Measurements from ENCODE around the gene CXCL6. TPM values are rescaled to one million over a fixed set of nuclear protein-coding genes. Genes with fewer than 3 reads are reported as not detected.

CXCL6 gene
- total RNA-seq, 2 donors from 2014 or later = not detected

GRCh38 chr4:73864961-73865360 is 28.5 kb downstream of the CXCL6 start:
- Mint-ChIP-seq H3K27me3 (ENCODE audit: low read depth) (peaks cover 18% of the 10 kb centered on the region), H3K4me3 (no peak overlapping the region), H3K27ac (no peak overlapping the region), H3K36me3 (ENCODE audit: insufficient read depth in 2 of 2) (no peaks in the 10 kb centered on the region), H3K4me1 (ENCODE audit: low read depth) (no peaks in the 10 kb centered on the region), H3K9me3 (no peaks in the 10 kb centered on the region)
- ATAC-seq (replicated peaks in 1 of 2) = no peak
- no peak for DNase-seq

- Mint-ChIP-seq H3K27me3 (ENCODE audit: low read depth) (peaks cover 20% of the 10 kb centered on the region), H3K9me3 (no peaks in the 10 kb centered on the region), H3K4me1 (ENCODE audit: low read depth) (no peaks in the 10 kb centered on the region), H3K36me3 (ENCODE audit: insufficient read depth in 2 of 2) (no peaks in the 10 kb centered on the region), H3K27ac (no peak overlapping the region), H3K4me3 (no peak overlapping the region)
- ATAC-seq (replicated peaks in 1 of 2) = no peak
- DNase-seq = no peak
Observed at GRCh38 chr4:73865431-73866096, 29.1 kb downstream of the CXCL6 start.

- Mint-ChIP-seq H3K4me3 (no peak overlapping the region), H3K27me3 (ENCODE audit: low read depth) (peaks cover 20% of the 10 kb centered on the region), H3K4me1 (ENCODE audit: low read depth) (no peaks in the 10 kb centered on the region), H3K27ac (no peak overlapping the region), H3K9me3 (no peaks in the 10 kb centered on the region), H3K36me3 (ENCODE audit: insufficient read depth in 2 of 2) (no peaks in the 10 kb centered on the region)
- DNase-seq (no peak), ATAC-seq (replicated peaks in 1 of 2) (no peak)
Observed at GRCh38 chr4:73866246-73866645, 29.8 kb downstream of the CXCL6 start.

- H3K27me3 Mint-ChIP-seq (ENCODE audit: low read depth) = peaks cover 20% of the 10 kb centered on the region
- ATAC-seq (replicated peaks in 1 of 2) (no peak), DNase-seq (no peak)
- H3K4me3 Mint-ChIP-seq = no peak overlapping the region
- H3K27ac Mint-ChIP-seq = no peak overlapping the region
- H3K4me1 Mint-ChIP-seq (ENCODE audit: low read depth) = no peaks in the 10 kb centered on the region
- no peaks in the 10 kb centered on the region for H3K9me3 Mint-ChIP-seq
- H3K36me3 Mint-ChIP-seq (ENCODE audit: insufficient read depth in 2 of 2) = no peaks in the 10 kb centered on the region
Observed at GRCh38 chr4:73867783-73868182, 31.3 kb downstream of the CXCL6 start.

GRCh38 chr4:73868206-73869129 is 32.0 kb downstream of the CXCL6 start:
- Mint-ChIP-seq H3K27ac (no peak overlapping the region), H3K36me3 (ENCODE audit: insufficient read depth in 2 of 2) (no peaks in the 10 kb centered on the region)

GRCh38 chr4:73869130-73870055 is 32.9 kb downstream of the CXCL6 start, which contains the start of gene CXCL1:
TSS of gene CXCL1 (plus strand) at chr4:73869393. CDS start at chr4:73869471, 78 bp downstream.
- no peak for DNase-seq
- Mint-ChIP-seq H3K4me3 (peak within 1 kb of the TSS; percentile 14 to 59), H3K27ac (no peak within 1 kb of the TSS), H3K36me3 (ENCODE audit: insufficient read depth in 2 of 2) (no peaks in the 10 kb centered on the region), H3K9me3 (no peaks in the 10 kb centered on the region), H3K27me3 (ENCODE audit: low read depth) (peaks cover 20% of the 10 kb centered on the region), H3K4me1 (ENCODE audit: low read depth) (no peaks in the 10 kb centered on the region)
- peak in 1 of 2 donors; percentile 39 for ATAC-seq (replicated peaks in 1 of 2)

More at GRCh38 chr4:73868206-73869129, 32.0 kb downstream of the CXCL6 start:
- Mint-ChIP-seq H3K4me1 (ENCODE audit: low read depth) (no peaks in the 10 kb centered on the region), H3K4me3 (no peak overlapping the region), H3K9me3 (no peaks in the 10 kb centered on the region), H3K27me3 (ENCODE audit: low read depth) (peaks cover 20% of the 10 kb centered on the region)
- ATAC-seq (replicated peaks in 1 of 2) = no peak
- no peak for DNase-seq

GRCh38 chr4:73870260-73870659 is 33.8 kb downstream of the CXCL6 start:
- no peak for DNase-seq
- Mint-ChIP-seq H3K27ac (no peak overlapping the region), H3K4me1 (ENCODE audit: low read depth) (no peaks in the 10 kb centered on the region), H3K27me3 (ENCODE audit: low read depth) (peaks cover 20% of the 10 kb centered on the region), H3K36me3 (ENCODE audit: insufficient read depth in 2 of 2) (no peaks in the 10 kb centered on the region), H3K4me3 (no peak overlapping the region), H3K9me3 (no peaks in the 10 kb centered on the region)
- no peak for ATAC-seq (replicated peaks in 1 of 2)

GRCh38 chr4:73870768-73871167 is 34.3 kb downstream of the CXCL6 start:
- peaks cover 20% of the 10 kb centered on the region for H3K27me3 Mint-ChIP-seq (ENCODE audit: low read depth)
- no peaks in the 10 kb centered on the region for H3K9me3 Mint-ChIP-seq

GRCh38 chr4:73871511-73872310 is 35.2 kb downstream of the CXCL6 start:
- peaks cover 20% of the 10 kb centered on the region for H3K27me3 Mint-ChIP-seq (ENCODE audit: low read depth)
- ATAC-seq (replicated peaks in 1 of 2) (no peak), DNase-seq (no peak)
- no peaks in the 10 kb centered on the region for H3K9me3 Mint-ChIP-seq
- no peaks in the 10 kb centered on the region for H3K4me1 Mint-ChIP-seq (ENCODE audit: low read depth)
- no peak overlapping the region for H3K27ac Mint-ChIP-seq
- H3K36me3 Mint-ChIP-seq (ENCODE audit: insufficient read depth in 2 of 2) = no peaks in the 10 kb centered on the region
- no peak overlapping the region for H3K4me3 Mint-ChIP-seq

More at GRCh38 chr4:73870768-73871167, 34.3 kb downstream of the CXCL6 start:
- no peaks in the 10 kb centered on the region for H3K4me1 Mint-ChIP-seq (ENCODE audit: low read depth)
- no peak overlapping the region for H3K4me3 Mint-ChIP-seq
- DNase-seq (no peak), ATAC-seq (replicated peaks in 1 of 2) (no peak)
- no peaks in the 10 kb centered on the region for H3K36me3 Mint-ChIP-seq (ENCODE audit: insufficient read depth in 2 of 2)
- no peak overlapping the region for H3K27ac Mint-ChIP-seq

GRCh38 chr4:73872316-73873108 is 36.0 kb downstream of the CXCL6 start:
- no peak overlapping the region for H3K27ac Mint-ChIP-seq
- peaks cover 20% of the 10 kb centered on the region for H3K27me3 Mint-ChIP-seq (ENCODE audit: low read depth)

GRCh38 chr4:73874386-73874785 is 37.9 kb downstream of the CXCL6 start:
- no peak overlapping the region for H3K27ac Mint-ChIP-seq
- ATAC-seq (replicated peaks in 1 of 2) (no peak), DNase-seq (no peak)
- H3K36me3 Mint-ChIP-seq (ENCODE audit: insufficient read depth in 2 of 2) = no peaks in the 10 kb centered on the region
- peaks cover 7% of the 10 kb centered on the region for H3K27me3 Mint-ChIP-seq (ENCODE audit: low read depth)
- H3K9me3 Mint-ChIP-seq = no peaks in the 10 kb centered on the region
- no peaks in the 10 kb centered on the region for H3K4me1 Mint-ChIP-seq (ENCODE audit: low read depth)
- H3K4me3 Mint-ChIP-seq = no peak overlapping the region

More at GRCh38 chr4:73872316-73873108, 36.0 kb downstream of the CXCL6 start:
- no peaks in the 10 kb centered on the region for H3K9me3 Mint-ChIP-seq
- H3K36me3 Mint-ChIP-seq (ENCODE audit: insufficient read depth in 2 of 2) = no peaks in the 10 kb centered on the region
- ATAC-seq (replicated peaks in 1 of 2) (no peak), DNase-seq (no peak)
- H3K4me1 Mint-ChIP-seq (ENCODE audit: low read depth) = no peaks in the 10 kb centered on the region
- no peak overlapping the region for H3K4me3 Mint-ChIP-seq

Data from activated T-cell treated with anti-CD3 and anti-CD28 coated beads, Interleukin-2, amount 50 U/mL, for 72 hours (primary cell).